Colonic mucosa (tissue), 4 donors: ENCODE results near the gene UPF3A. TPM values are rescaled to one million over a fixed set of nuclear protein-coding genes. Genes with fewer than 3 reads are reported as not detected.
"Not testable (repeated sequence)": the region's sequence is repeated elsewhere in the genome, so short reads cannot be mapped to it uniquely, and the experiment has no call there.

Experiments
- DNase-seq: peaks from one replicate; pipeline ENCODE4 v3.0.0-alpha.2; 2020
- H3K27ac ChIP-seq: fragments of 200-600 bp; one replicate; pipeline ENCODE4 v1.8.0; 2021
- H3K27me3 ChIP-seq: fragments of 200-600 bp; one replicate; pipeline ENCODE4 v1.8.0; 2021
- H3K36me3 ChIP-seq: fragments of 200-600 bp; one replicate; pipeline ENCODE4 v1.8.0; 2021
- H3K4me1 ChIP-seq: fragments of 200-600 bp; one replicate; pipeline ENCODE4 v1.8.0; 2021; ENCODE audit warnings: mild to moderate bottlenecking
- H3K4me3 ChIP-seq: fragments of 200-600 bp; one replicate; pipeline ENCODE4 v1.8.0; 2021
- H3K9ac ChIP-seq, 2 donors: one replicate each; pipeline ENCODE4 v1.7.0; 2013; ENCODE audit warnings: control low read depth in 2 of 2, low read depth in 2 of 2, low read length in 2 of 2
- H3K9me3 ChIP-seq: fragments of 200-600 bp; one replicate; pipeline ENCODE4 v1.8.0; 2021
- intact Hi-C: fragments of 100-400 bp; cut with DNase I; formaldehyde crosslinking; loops from one replicate; pipeline ENCODE4 v1.14.1; 2022
- microRNA-seq: library from miRNA; unstranded; fragments of <30 nt; microRNA quantifications from one replicate; pipeline ENCODE4, GENCODE V29; 2019
- total RNA-seq, 2 donors: library from RNA; stranded (reverse); fragmentation: NEBNext Ultra II Directional in 1 of 2; extraction: Animal tissue kit (Norgen Biotek cat#: 25700) in 1 of 2; gene quantifications; one replicate each; pipeline ENCODE4 v1.2.1, GENCODE V29; 2021
- TF ChIP-seq, protein P1 (sequence below): fragments of 200-600 bp; IDR thresholded peaks from one replicate; pipeline ENCODE4 v1.8.0; 2022; ENCODE audit warnings: antibody characterized with exemption, mild to moderate bottlenecking
- donor health status: healthy.
- donor health status: DM: no; HTN: no; CAD: no.
- donor health status: DM: no; HTN: no; CAD: no.

Gene UPF3A
- total RNA-seq, 2 donors from 2014 or later: 22.1 to 29.7 TPM

DNA sequence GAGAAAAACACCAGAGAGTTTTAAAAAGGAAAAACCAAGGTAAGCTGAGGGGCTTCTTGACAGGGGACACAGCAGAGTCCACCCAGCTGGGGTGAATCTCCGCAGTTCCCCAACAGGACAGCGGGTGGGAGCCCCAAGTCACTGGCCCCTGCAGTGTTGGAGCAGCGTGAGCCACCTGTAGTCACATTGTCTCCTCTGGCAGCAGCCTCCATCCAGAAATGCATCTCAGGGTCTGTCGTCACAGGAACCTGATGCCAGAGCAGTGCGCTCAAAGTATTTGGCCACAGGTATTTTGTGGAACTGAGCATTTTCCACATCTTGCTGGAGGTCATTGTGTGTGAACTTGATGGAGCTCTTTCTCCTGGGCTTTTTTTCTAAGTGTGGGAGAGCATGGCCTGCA, 57.6 kb downstream of the UPF3A start:
- Histone ChIP-seq H3K36me3 (no peaks in the 10 kb centered on the region), H3K4me3 (no peak overlapping the region), H3K9me3 (no peaks in the 10 kb centered on the region), H3K27me3 (no peaks in the 10 kb centered on the region), H3K9ac (no peak overlapping the region), H3K27ac (no peak overlapping the region), H3K4me1 (peaks cover 3% of the 10 kb centered on the region)
- intact Hi-C loops: no loop called here
- no peak for DNase-seq
- TF ChIP-seq, protein P1, sequence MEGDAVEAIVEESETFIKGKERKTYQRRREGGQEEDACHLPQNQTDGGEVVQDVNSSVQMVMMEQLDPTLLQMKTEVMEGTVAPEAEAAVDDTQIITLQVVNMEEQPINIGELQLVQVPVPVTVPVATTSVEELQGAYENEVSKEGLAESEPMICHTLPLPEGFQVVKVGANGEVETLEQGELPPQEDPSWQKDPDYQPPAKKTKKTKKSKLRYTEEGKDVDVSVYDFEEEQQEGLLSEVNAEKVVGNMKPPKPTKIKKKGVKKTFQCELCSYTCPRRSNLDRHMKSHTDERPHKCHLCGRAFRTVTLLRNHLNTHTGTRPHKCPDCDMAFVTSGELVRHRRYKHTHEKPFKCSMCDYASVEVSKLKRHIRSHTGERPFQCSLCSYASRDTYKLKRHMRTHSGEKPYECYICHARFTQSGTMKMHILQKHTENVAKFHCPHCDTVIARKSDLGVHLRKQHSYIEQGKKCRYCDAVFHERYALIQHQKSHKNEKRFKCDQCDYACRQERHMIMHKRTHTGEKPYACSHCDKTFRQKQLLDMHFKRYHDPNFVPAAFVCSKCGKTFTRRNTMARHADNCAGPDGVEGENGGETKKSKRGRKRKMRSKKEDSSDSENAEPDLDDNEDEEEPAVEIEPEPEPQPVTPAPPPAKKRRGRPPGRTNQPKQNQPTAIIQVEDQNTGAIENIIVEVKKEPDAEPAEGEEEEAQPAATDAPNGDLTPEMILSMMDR: no peak

DNA sequence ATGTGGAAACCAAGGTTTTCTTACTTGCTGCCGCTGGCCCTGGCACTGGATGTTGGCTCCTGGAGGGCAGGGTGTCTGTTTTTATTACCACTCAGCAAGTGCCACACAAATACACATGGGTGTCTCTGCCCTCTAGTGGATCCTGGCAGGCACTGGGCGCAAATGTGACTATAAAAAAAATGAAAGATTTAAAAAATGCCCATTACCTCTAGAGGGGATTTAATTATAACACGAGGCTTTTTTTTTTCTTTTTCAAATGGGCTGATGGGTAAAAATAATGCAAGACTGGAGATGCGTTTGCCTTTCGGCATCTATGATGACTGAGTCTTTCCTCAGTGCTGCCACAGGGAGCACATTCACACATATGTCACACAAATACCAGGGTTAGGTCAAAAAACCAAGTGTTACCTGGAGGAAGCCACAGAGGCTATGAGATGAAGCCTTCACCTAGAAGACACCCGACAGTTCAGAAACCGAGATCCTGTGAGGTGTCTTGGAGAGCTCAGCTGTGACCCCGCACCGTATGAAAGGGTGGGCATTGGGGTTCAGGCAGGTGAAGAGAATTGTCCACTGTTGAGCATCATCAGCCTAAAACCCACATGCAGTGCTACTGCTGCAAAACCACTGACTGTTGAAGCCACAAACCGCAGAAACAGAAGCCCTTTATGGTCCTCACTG, 58.6 kb downstream of the UPF3A start:
- TF ChIP-seq, protein P1: peak; percentile 68
- Histone ChIP-seq H3K27me3 (no peaks in the 10 kb centered on the region), H3K27ac (no peak overlapping the region), H3K4me1 (no peaks in the 10 kb centered on the region), H3K9ac (no peak overlapping the region), H3K4me3 (no peak overlapping the region), H3K9me3 (no peaks in the 10 kb centered on the region), H3K36me3 (no peaks in the 10 kb centered on the region)
- intact Hi-C loops: no loop called here
- DNase-seq: peak; percentile 34

DNA sequence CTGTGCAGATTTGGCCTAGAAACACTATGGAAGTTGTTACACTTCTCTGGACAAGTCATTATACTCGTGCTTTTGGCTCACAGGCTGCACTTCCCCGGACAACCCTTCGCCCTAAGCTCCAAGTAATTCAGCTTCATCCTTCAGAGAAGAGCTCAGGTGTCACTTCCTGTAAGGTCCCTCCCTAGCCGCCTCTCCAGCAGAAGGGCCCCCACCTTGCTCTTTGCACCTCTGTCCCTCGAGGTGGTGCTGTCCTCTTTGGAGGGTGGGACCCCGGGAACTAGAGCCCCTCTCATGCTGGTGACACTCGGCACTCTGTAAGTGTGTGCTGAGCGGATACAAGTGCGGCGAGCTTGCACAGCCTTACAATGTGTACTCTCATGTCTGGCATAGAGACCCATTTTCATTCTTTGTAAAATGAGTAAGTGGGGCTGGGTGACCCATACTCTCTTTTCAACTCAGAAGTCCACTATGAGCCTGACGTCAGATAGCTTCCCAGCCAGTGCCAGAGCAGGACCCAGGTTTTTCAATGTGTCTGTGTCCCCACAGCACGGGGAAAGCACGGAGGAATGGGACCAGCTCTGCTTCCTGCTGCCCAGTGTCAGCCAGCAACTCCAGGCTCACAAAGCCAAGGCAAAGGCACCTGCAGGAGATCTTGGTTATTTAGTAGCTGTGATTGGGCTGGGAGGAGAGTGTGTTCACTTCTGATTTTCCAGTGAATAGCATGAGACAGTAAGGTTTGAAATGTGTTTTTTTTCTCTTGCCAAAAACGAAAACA, 59.8 kb downstream of the UPF3A start:
- Histone ChIP-seq H3K9ac (no peak overlapping the region), H3K4me1 (no peaks in the 10 kb centered on the region), H3K27me3 (no peaks in the 10 kb centered on the region), H3K36me3 (no peaks in the 10 kb centered on the region), H3K4me3 (no peak overlapping the region), H3K27ac (no peak overlapping the region), H3K9me3 (no peaks in the 10 kb centered on the region)
- no peak for DNase-seq
- TF ChIP-seq, protein P1: no peak
- intact Hi-C loops: no loop called here

DNA sequence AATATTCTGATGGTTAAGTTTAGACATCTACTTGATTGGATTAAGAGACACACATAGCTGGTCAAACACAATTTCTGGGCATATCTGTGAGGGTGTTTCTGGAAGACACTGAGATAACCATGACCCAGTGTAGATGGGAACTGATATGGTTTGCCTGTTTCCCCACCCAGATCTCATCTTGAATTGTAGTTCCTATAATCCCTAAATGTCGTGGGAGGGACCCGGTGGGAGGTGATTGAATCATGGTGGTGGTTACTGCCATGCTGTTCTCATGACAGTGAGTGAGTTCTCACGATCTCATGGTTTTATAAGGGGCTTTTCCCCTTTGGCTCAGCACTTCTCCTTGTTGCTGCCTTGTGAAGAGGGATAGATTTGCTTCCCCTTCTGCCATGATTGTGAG, 65.9 kb downstream of the UPF3A start:
- H3K27me3 ChIP-seq, DNase-seq, H3K36me3 ChIP-seq, intact Hi-C loops, H3K4me3 ChIP-seq, H3K4me1 ChIP-seq, H3K9ac ChIP-seq, H3K9me3 ChIP-seq, H3K27ac ChIP-seq: not testable (repeated sequence)

DNA sequence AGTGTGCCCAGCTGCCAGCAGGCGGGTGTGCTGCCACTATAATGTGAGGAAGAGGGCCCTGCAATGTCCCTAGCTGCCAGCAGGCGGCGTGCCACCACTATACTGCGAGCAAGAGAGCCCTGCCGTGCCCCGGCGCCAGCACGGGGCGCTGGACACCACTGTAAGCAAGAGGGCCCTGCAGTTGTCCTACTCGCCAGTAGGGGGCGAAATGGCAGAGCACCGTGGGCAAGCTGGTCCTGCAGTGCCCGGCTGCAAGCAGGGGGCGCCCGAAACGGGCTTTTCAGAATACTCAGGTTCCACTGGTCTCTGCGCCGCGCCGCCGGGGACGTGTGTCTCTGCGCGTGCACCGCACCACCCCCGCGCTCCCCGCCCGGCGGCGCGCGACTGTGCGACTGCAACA, 71.4 kb downstream of the UPF3A start:
- intact Hi-C loops, H3K27me3 ChIP-seq, H3K9me3 ChIP-seq, H3K36me3 ChIP-seq, H3K4me3 ChIP-seq, H3K27ac ChIP-seq, H3K9ac ChIP-seq, H3K4me1 ChIP-seq: not testable (repeated sequence)
- peak; percentile 38 for DNase-seq
- TF ChIP-seq, protein P1: peak; percentile 28

DNA sequence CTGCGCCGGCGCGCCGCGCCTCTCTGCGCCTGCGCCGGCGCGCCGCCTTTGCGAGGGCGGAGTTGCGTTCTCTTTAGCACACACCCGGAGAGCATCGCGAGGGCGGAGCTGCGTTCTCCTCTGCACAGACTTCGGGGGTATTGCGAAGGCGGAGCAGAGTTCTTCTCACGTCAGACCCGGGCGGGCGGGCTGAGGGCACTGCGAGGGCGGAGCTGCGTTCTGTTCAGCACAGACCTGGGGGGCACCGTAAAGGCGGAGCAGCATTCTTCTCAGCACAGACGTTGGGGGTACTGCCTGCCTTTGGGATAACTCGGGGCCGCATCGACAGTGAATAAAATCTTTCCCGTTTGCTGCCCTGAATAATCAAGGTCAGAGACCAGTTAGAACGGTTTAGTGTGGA, 72.0 kb downstream of the UPF3A start:
- H3K27ac ChIP-seq, H3K4me1 ChIP-seq, H3K36me3 ChIP-seq, H3K4me3 ChIP-seq, H3K9ac ChIP-seq, H3K27me3 ChIP-seq, DNase-seq, intact Hi-C loops, H3K9me3 ChIP-seq: not testable (repeated sequence)

Small RNA genes lying within 50 kb of the gene (microRNA-seq; reads per million reads assigned to microRNA genes)
- gene MIR4502 (not detected), gene MIR548AR (not detected)

Other genes starting within 250 kb of the UPF3A start
- 1 to 10 TPM; 4.4 to 7.2 TPM for gene RASA3, start 149.0 kb upstream of the UPF3A start, total RNA-seq
- not detected for gene CFAP97D2, start 102.3 kb upstream of the UPF3A start, total RNA-seq
- 10 to 100 TPM; 35.7 to 47.9 TPM for gene CDC16, start 46.7 kb upstream of the UPF3A start, total RNA-seq
- gene CHAMP1, start 32.9 kb downstream of the UPF3A start, total RNA-seq: 10 to 100 TPM; 13.1 to 19.2 TPM